ENCODE results near the gene DNM2. TPM values are rescaled to one million over a fixed set of nuclear protein-coding genes. Genes with fewer than 3 reads are reported as not detected.

Gene DNM2
- total RNA-seq, 1 experiment from 2014 or later: 125 TPM

DNA sequence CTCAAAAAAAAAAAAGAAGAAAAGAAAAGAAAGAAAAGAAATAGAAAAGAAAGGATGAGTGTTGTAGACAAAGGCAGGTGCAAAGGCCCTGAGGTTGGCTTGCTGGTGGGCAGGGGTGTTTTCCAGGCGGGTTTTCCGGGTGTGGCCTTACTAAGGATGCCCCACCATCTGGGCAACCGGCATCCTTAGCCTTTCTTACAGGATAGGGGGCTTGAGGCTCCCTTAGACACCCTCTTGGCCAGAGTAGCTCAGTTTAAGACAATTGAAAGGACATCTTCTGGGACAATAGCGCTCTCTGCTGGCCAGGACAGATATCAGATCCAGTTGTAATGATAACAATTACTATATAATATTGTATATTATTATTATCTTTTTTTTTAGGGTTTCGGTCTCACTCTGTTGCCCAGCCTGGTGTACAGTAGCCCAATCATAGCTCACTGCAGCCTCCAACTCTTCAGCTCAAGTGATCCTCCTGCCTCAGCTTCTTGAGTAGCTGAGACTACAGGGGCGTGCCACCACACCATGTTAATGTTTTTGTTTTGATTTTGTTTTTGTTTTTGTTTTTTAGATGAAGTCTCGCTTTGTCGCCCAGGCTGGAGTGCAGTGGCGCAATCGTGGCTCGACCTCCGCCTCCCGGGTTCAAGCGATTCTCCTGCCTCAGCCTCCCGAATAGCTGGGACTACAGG is 18.1 kb upstream of the DNM2 start:
- intact Hi-C loops (cut with micrococcal nuclease; ENCODE audit: unreplicated experiment) (loop anchor here (5.0 kb wide), 1 partner anchor 132 kb away; the partner anchor contains the start of genes CDKN2D and KRI1), in situ Hi-C loops (cut with HindIII; ENCODE audit: low pct_unique_long_range_greater_than_20kb, low sequenced_read_pairs) (no loop called here)
- ChIA-PET CTCF (interaction anchor here (0.6 to 1.3 kb wide), 5 partner anchors 10 to 123 kb away, joined by 3 to 12 read pairs (median 3); no protein-coding TSS in a partner anchor), POLR2A (no interaction called here)
- H3K4me1 ChIP-seq (ENCODE audit: control insufficient read depth, insufficient read depth, low read length): peaks cover 4% of the 10 kb centered on the region
- DNase-seq (ENCODE audit: low read depth, low spot score) (no peak), ATAC-seq (no peak)
- no peaks in the 10 kb centered on the region; the same call in 1 of the 2 replicates for H3K36me3 ChIP-seq (ENCODE audit: control insufficient read depth, insufficient read depth, low read length)
- no peak for TF ChIP-seq POLR2AphosphoS5 (IDR thresholded peaks at IDR 0.05; ENCODE audit: low read depth, low read length)
- TF ChIP-seq, protein P1, sequence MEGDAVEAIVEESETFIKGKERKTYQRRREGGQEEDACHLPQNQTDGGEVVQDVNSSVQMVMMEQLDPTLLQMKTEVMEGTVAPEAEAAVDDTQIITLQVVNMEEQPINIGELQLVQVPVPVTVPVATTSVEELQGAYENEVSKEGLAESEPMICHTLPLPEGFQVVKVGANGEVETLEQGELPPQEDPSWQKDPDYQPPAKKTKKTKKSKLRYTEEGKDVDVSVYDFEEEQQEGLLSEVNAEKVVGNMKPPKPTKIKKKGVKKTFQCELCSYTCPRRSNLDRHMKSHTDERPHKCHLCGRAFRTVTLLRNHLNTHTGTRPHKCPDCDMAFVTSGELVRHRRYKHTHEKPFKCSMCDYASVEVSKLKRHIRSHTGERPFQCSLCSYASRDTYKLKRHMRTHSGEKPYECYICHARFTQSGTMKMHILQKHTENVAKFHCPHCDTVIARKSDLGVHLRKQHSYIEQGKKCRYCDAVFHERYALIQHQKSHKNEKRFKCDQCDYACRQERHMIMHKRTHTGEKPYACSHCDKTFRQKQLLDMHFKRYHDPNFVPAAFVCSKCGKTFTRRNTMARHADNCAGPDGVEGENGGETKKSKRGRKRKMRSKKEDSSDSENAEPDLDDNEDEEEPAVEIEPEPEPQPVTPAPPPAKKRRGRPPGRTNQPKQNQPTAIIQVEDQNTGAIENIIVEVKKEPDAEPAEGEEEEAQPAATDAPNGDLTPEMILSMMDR (IDR thresholded peaks at IDR 0.05): peak; percentile 74; the same call in 1 of the 2 replicates
- H3K27ac ChIP-seq (ENCODE audit: low read length): no peak overlapping the region
- no peaks in the 10 kb centered on the region for H3K9me3 ChIP-seq (ENCODE audit: control insufficient read depth, insufficient read depth, low read depth, low read length)
- H3K27me3 ChIP-seq (ENCODE audit: control insufficient read depth, insufficient read depth, low read length): no peaks in the 10 kb centered on the region
- no TSS peak for BruUV-seq (replicated peaks)
- peak overlapping the region in 1 of 2 experiments; percentile 26; a peak in 2 of 4 replicates for H3K4me3 ChIP-seq (ENCODE audit: low read depth in 2 of 2, low read length in 2 of 2)

DNA sequence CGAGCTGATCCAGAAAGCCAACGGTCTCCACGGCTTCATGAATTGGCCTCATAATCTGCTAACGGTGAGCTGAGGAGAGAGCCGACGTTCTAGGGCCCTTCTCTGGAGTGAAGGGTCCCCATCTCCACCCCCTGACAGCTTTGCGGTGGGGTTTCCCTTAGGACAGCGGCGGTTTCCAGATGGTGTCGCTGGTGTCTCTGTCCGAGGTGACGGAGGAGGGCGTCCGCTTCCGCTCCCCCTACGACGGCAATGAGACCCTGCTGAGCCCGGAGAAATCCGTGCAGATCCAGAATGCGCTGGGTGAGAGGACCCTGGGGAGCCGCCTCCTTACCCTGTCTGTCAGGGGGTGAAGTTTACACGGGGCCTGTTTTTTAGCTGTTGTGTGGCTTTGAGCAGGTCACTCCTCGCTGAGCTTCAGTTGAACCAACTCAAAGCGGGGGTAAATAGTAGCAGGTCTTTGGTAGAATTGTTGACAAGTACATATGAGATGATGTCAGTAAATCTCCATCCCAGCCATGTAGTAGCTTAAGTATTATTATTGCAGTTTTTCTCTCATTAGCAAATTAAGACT is 15.8 kb upstream of the DNM2 start:
- no peaks in the 10 kb centered on the region; the same call in none of the 2 replicates for H3K4me1 ChIP-seq (ENCODE audit: control insufficient read depth, insufficient read depth, low read length)
- H3K4me3 ChIP-seq (ENCODE audit: low read depth in 2 of 2, low read length in 2 of 2): peak overlapping the region; percentile 81 to 83
- ChIA-PET POLR2A (no interaction called here), CTCF (interaction anchor here (0.6 to 1.9 kb wide), 2 partner anchors 15 to 54 kb away, joined by 6 to 10 read pairs; partner anchors contain the start of gene DNM2)
- no peak for DNase-seq (ENCODE audit: low read depth, low spot score)
- in situ Hi-C loops (cut with HindIII; ENCODE audit: low pct_unique_long_range_greater_than_20kb, low sequenced_read_pairs) (no loop called here), intact Hi-C loops (cut with micrococcal nuclease; ENCODE audit: unreplicated experiment) (no loop called here)
- peak; percentile 47 for ATAC-seq
- TF ChIP-seq SIN3A (IDR thresholded peaks at IDR 0.05; ENCODE audit: borderline replicate concordance, insufficient read depth, low read depth, low read length): no peak
- TF ChIP-seq, protein P2, sequence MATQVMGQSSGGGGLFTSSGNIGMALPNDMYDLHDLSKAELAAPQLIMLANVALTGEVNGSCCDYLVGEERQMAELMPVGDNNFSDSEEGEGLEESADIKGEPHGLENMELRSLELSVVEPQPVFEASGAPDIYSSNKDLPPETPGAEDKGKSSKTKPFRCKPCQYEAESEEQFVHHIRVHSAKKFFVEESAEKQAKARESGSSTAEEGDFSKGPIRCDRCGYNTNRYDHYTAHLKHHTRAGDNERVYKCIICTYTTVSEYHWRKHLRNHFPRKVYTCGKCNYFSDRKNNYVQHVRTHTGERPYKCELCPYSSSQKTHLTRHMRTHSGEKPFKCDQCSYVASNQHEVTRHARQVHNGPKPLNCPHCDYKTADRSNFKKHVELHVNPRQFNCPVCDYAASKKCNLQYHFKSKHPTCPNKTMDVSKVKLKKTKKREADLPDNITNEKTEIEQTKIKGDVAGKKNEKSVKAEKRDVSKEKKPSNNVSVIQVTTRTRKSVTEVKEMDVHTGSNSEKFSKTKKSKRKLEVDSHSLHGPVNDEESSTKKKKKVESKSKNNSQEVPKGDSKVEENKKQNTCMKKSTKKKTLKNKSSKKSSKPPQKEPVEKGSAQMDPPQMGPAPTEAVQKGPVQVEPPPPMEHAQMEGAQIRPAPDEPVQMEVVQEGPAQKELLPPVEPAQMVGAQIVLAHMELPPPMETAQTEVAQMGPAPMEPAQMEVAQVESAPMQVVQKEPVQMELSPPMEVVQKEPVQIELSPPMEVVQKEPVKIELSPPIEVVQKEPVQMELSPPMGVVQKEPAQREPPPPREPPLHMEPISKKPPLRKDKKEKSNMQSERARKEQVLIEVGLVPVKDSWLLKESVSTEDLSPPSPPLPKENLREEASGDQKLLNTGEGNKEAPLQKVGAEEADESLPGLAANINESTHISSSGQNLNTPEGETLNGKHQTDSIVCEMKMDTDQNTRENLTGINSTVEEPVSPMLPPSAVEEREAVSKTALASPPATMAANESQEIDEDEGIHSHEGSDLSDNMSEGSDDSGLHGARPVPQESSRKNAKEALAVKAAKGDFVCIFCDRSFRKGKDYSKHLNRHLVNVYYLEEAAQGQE (IDR thresholded peaks at IDR 0.05; ENCODE audit: insufficient read depth in 1 of 2, low read depth in 2 of 2, low read length in 1 of 2): peak in 1 of 2 experiments; percentile 70; a peak in 2 of 4 replicates
- H3K27ac ChIP-seq (ENCODE audit: low read length): peak overlapping the region; percentile 83
- H3K36me3 ChIP-seq (ENCODE audit: control insufficient read depth, insufficient read depth, low read length): no peaks in the 10 kb centered on the region; the same call in 1 of the 2 replicates
- no peaks in the 10 kb centered on the region for H3K9me3 ChIP-seq (ENCODE audit: control insufficient read depth, insufficient read depth, low read depth, low read length)
- no peaks in the 10 kb centered on the region for H3K27me3 ChIP-seq (ENCODE audit: control insufficient read depth, insufficient read depth, low read length)
- BruUV-seq (replicated peaks): no TSS peak

DNA sequence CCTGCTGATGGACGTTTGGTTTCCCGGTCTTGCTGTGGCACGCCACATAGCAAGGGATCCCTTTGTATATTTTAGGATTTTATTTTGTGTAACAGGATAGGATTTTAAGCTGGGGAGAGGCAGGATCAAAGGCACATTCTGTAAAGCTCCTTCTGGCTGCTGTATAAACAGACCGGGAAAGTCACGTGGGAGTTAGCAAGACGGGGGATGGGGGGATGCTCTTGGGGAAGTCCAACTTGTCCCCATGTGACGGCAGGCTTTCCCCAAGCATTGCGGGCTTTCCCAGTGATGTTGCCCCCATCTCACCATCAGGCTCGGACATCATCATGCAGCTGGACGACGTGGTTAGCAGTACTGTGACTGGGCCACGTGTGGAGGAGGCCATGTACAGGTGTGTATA is 10.9 kb upstream of the DNM2 start:
- ChIA-PET CTCF (no interaction called here), POLR2A (no interaction called here)
- Histone ChIP-seq H3K9me3 (ENCODE audit: control insufficient read depth, insufficient read depth, low read depth, low read length) (no peaks in the 10 kb centered on the region), H3K4me3 (ENCODE audit: low read depth in 2 of 2, low read length in 2 of 2) (no peak overlapping the region), H3K27me3 (ENCODE audit: control insufficient read depth, insufficient read depth, low read length) (no peaks in the 10 kb centered on the region), H3K27ac (ENCODE audit: low read length) (no peak overlapping the region), H3K4me1 (ENCODE audit: control insufficient read depth, insufficient read depth, low read length) (no peaks in the 10 kb centered on the region; the same call in 1 of the 2 replicates), H3K36me3 (ENCODE audit: control insufficient read depth, insufficient read depth, low read length) (no peaks in the 10 kb centered on the region)
- TF ChIP-seq SIN3A (IDR thresholded peaks at IDR 0.05; ENCODE audit: borderline replicate concordance, insufficient read depth, low read depth, low read length): no peak
- intact Hi-C loops (cut with micrococcal nuclease; ENCODE audit: unreplicated experiment): no loop called here
- in situ Hi-C loops (cut with HindIII; ENCODE audit: low pct_unique_long_range_greater_than_20kb, low sequenced_read_pairs): no loop called here
- BruUV-seq (replicated peaks): no TSS peak
- DNase-seq (ENCODE audit: low read depth, low spot score) (no peak), ATAC-seq (no peak)
